A172 (cell line): ENCODE data around the gene SLFN14. TPM values are rescaled to one million over a fixed set of nuclear protein-coding genes. Genes with fewer than 3 reads are reported as not detected.
"Not testable (repeated sequence)": the region's sequence is repeated elsewhere in the genome, so short reads cannot be mapped to it uniquely, and the experiment has no call there.

Experiments
- DNase-seq: peaks from one replicate; pipeline ENCODE4 v3.0.0-alpha.2; 2015; ENCODE audit warnings: low spot score
- total RNA-seq: library from RNA; depleted of rRNA; stranded (reverse); fragments of >200 nt; shearing (Covaris generic); gene quantifications from 2 replicates; pipeline ENCODE4 v1.2.3, GENCODE V29; 2014; rRNA removed

The SLFN14 gene
- total RNA-seq, 1 experiment from 2014 or later: not detected

GRCh38 chr17:35521654-35522256 lies 38.9 kb downstream of the SLFN14 start:
- DNase-seq: peak; percentile 61

DNA sequence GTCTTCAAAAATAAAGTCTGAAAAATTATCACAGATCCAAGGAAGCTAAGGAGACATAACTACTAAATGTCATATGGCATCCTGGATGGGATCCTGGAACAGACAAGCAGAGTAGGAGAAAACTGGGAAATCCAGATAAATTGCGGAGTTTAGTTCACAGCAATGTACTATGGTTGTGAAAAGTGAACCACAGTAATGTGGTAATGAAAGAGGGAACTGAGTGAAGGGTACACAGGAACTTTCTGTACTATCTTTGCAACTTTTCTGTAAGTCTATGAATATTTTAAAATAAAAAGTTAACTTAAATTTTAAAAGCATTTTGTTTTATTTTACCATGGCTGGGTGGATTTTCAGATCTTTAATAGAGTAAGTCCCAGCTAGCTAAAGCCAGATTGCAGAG lies 39.5 kb downstream of the SLFN14 start:
- DNase-seq: no peak

- no peak for DNase-seq
These were observed 40.6 kb downstream of the SLFN14 start for GRCh38 chr17:35519906-35520442.

- DNase-seq: no peak
These were observed 41.2 kb downstream of the SLFN14 start for GRCh38 chr17:35519439-35519838.

GRCh38 chr17:35518431-35518830 lies 42.2 kb downstream of the SLFN14 start:
- DNase-seq: not testable (repeated sequence)

GRCh38 chr17:35515027-35515426 lies 45.6 kb downstream of the SLFN14 start:
- no peak for DNase-seq

DNA sequence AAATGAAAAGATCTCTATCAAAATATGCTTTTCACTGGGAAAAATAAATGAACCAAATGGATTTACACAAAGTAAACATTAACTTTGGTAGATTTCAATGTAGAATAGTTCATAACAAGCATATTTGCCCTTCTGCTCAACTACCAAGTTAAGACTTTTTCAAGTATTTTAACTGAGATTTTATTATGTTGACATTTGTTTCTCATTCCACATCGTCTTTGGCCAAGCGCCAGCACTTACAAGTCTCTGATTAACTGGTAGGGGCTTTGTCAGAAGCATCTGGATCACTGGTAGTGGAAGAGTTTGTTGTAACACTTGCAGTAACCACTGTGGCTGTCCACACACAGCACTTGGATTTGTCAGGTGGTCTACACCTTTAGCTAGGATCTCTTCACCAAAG lies 46.1 kb downstream of the SLFN14 start:
- no peak for DNase-seq

Other genes starting within 250 kb of the SLFN14 start
- 37.2 and 54.4 TPM in 2 replicates for gene SLFN11, start 187.2 kb downstream of the SLFN14 start, total RNA-seq
- 37.4 and 47.9 TPM in 2 replicates for gene SLFN12, start 128.3 kb downstream of the SLFN14 start, total RNA-seq
- 0.52 and 0.84 TPM in 2 replicates for gene SLFN13, start 112.1 kb downstream of the SLFN14 start, total RNA-seq
- gene SLFN12L, start 23.1 kb downstream of the SLFN14 start, total RNA-seq: not detected in 2 replicates
- 11.5 and 13.0 TPM in 2 replicates for gene PEX12, start 17.8 kb upstream of the SLFN14 start, total RNA-seq
- gene AP2B1, start 26.5 kb upstream of the SLFN14 start, total RNA-seq: 96.1 and 98.1 TPM in 2 replicates
- gene RASL10B, start 170.8 kb upstream of the SLFN14 start, total RNA-seq: 0.69 and 0.98 TPM in 2 replicates
- gene GAS2L2, start 192.4 kb upstream of the SLFN14 start, total RNA-seq: not detected in 2 replicates
- not detected in 2 replicates for gene C17orf50, start 200.1 kb upstream of the SLFN14 start, total RNA-seq
- 0.57 and 1.6 TPM in 2 replicates for gene MMP28, start 234.8 kb upstream of the SLFN14 start, total RNA-seq
- 20.3 and 31.1 TPM in 2 replicates for gene TAF15, start 248.7 kb upstream of the SLFN14 start, total RNA-seq